WTC11 (cell line): ENCODE measurements around the gene CCDC28A.

Experiments used
- CTCF ChIP-seq: fragments of 200-600 bp; IDR thresholded peaks from 2 replicates; pipeline ENCODE4 v1.8.0; 2022; ENCODE audit warnings: antibody characterized with exemption
- GABPB1 ChIP-seq: sonication (generic); formaldehyde crosslinking; IDR thresholded peaks from 2 replicates; pipeline ENCODE4 v1.8.1; 2023; ENCODE audit warnings: mild to moderate bottlenecking, missing genetic modification reagents
- IRF1 ChIP-seq: sonication (generic); formaldehyde crosslinking; IDR thresholded peaks from 2 replicates; pipeline ENCODE4 v1.8.0; 2023; ENCODE audit warnings: missing genetic modification reagents
- MAX ChIP-seq: sonication (generic); formaldehyde crosslinking; IDR thresholded peaks from 2 replicates; pipeline ENCODE4 v1.8.0; 2022; ENCODE audit warnings: mild to moderate bottlenecking, missing genetic modification reagents
- NR2C2 ChIP-seq: sonication (generic); formaldehyde crosslinking; IDR thresholded peaks from 2 replicates; pipeline ENCODE4 v1.8.0; 2022; ENCODE audit warnings: mild to moderate bottlenecking, missing genetic modification reagents
- SMAD3 ChIP-seq: sonication (generic); formaldehyde crosslinking; IDR thresholded peaks from 2 replicates; pipeline ENCODE4 v1.8.0; 2022; ENCODE audit warnings: missing genetic modification reagents, mild to moderate bottlenecking, borderline replicate concordance
- ZBTB43 ChIP-seq: sonication (generic); formaldehyde crosslinking; IDR thresholded peaks from 2 replicates; pipeline ENCODE4 v1.8.1; 2023; ENCODE audit warnings: mild to moderate bottlenecking, missing genetic modification reagents
- ZNF121 ChIP-seq: sonication (generic); formaldehyde crosslinking; IDR thresholded peaks from 2 replicates; pipeline ENCODE4 v1.8.0; 2023; ENCODE audit warnings: missing genetic modification reagents
- ZNF281 ChIP-seq: sonication (generic); formaldehyde crosslinking; IDR thresholded peaks from 2 replicates; pipeline ENCODE4 v1.8.0; 2023; ENCODE audit warnings: mild to moderate bottlenecking, missing genetic modification reagents
- ZNF317 ChIP-seq: sonication (generic); formaldehyde crosslinking; IDR thresholded peaks from 2 replicates; pipeline ENCODE4 v1.8.1; 2023; ENCODE audit warnings: low read depth, mild to moderate bottlenecking, moderate library complexity, missing genetic modification reagents, borderline replicate concordance
- ZNF396 ChIP-seq: fragments of 250-450 bp; sonication (Bioruptor Pico); IDR thresholded peaks from 2 replicates; pipeline ENCODE4 v1.8.0; 2021; ENCODE audit warnings: mild to moderate bottlenecking, moderate library complexity, borderline replicate concordance

GRCh38 chr6:138800377-138801150, 27.0 kb downstream of the CCDC28A start:
- no peak for TF ChIP-seq CTCF
- no peak for TF ChIP-seq GABPB1 (CRISPR knock-in tag)
- TF ChIP-seq MAX (CRISPR knock-in tag): no peak
- no peak for TF ChIP-seq NR2C2 (CRISPR knock-in tag)
- TF ChIP-seq ZNF281 (CRISPR knock-in tag): no peak
- TF ChIP-seq SMAD3 (CRISPR knock-in tag): no peak
- no peak for TF ChIP-seq IRF1
- TF ChIP-seq ZNF121 (CRISPR knock-in tag): no peak
- TF ChIP-seq ZBTB43 (CRISPR knock-in tag): no peak
- TF ChIP-seq ZNF317 (CRISPR knock-in tag): no peak
- TF ChIP-seq ZNF396 (CRISPR knock-in tag): no peak
